ENCODE results near the gene MAMDC2.

The MAMDC2 gene

GRCh38 chr9:70093095-70093494, 49.4 kb downstream of the MAMDC2 start:
- H3K4me3 ChIP-seq (ENCODE audit: low read depth in 1 of 2, low read length in 2 of 2), result no peak overlapping the region
- H3K36me3 ChIP-seq (ENCODE audit: insufficient read depth, low read length), result no peaks in the 10 kb centered on the region
- no peaks in the 10 kb centered on the region for H3K27me3 ChIP-seq (ENCODE audit: control insufficient read depth in 1 of 2, insufficient read depth in 2 of 2, low read length in 2 of 2)
- H3K9ac ChIP-seq (ENCODE audit: low read length), result no peak overlapping the region
- H3K4me1 ChIP-seq (ENCODE audit: insufficient read depth, low read length), result peaks cover 79% of the 10 kb centered on the region
- no peaks in the 10 kb centered on the region for H3K9me3 ChIP-seq (ENCODE audit: low read length)
- H3K27ac ChIP-seq (ENCODE audit: low read depth, low read length), result no peak overlapping the region

GRCh38 chr9:70093944-70094343, 50.3 kb downstream of the MAMDC2 start:
- Histone ChIP-seq H3K27me3 (ENCODE audit: control insufficient read depth in 1 of 2, insufficient read depth in 2 of 2, low read length in 2 of 2) (no peaks in the 10 kb centered on the region), H3K27ac (ENCODE audit: low read depth, low read length) (no peak overlapping the region), H3K9me3 (ENCODE audit: low read length) (no peaks in the 10 kb centered on the region), H3K36me3 (ENCODE audit: insufficient read depth, low read length) (no peaks in the 10 kb centered on the region), H3K4me3 (ENCODE audit: low read depth in 1 of 2, low read length in 2 of 2) (no peak overlapping the region), H3K9ac (ENCODE audit: low read length) (no peak overlapping the region), H3K4me1 (ENCODE audit: insufficient read depth, low read length) (peaks cover 81% of the 10 kb centered on the region)

- peak overlapping the region; percentile 27 for H3K27ac ChIP-seq (ENCODE audit: low read depth, low read length)
These were observed 51.1 kb downstream of the MAMDC2 start for GRCh38 chr9:70094747-70095146.

GRCh38 chr9:70097187-70097586, 53.5 kb downstream of the MAMDC2 start:
- H3K9ac ChIP-seq (ENCODE audit: low read length), result no peak overlapping the region
- no peaks in the 10 kb centered on the region for H3K9me3 ChIP-seq (ENCODE audit: low read length)
- H3K27ac ChIP-seq (ENCODE audit: low read depth, low read length), result no peak overlapping the region
- H3K27me3 ChIP-seq (ENCODE audit: control insufficient read depth in 1 of 2, insufficient read depth in 2 of 2, low read length in 2 of 2), result no peaks in the 10 kb centered on the region
- no peaks in the 10 kb centered on the region for H3K36me3 ChIP-seq (ENCODE audit: insufficient read depth, low read length)
- H3K4me3 ChIP-seq (ENCODE audit: low read depth in 1 of 2, low read length in 2 of 2), result no peak overlapping the region
- H3K4me1 ChIP-seq (ENCODE audit: insufficient read depth, low read length), result peaks cover 63% of the 10 kb centered on the region

More at GRCh38 chr9:70094747-70095146, 51.1 kb downstream of the MAMDC2 start:
- Histone ChIP-seq H3K4me1 (ENCODE audit: insufficient read depth, low read length) (peaks cover 73% of the 10 kb centered on the region), H3K27me3 (ENCODE audit: control insufficient read depth in 1 of 2, insufficient read depth in 2 of 2, low read length in 2 of 2) (no peaks in the 10 kb centered on the region), H3K9ac (ENCODE audit: low read length) (no peak overlapping the region), H3K36me3 (ENCODE audit: insufficient read depth, low read length) (no peaks in the 10 kb centered on the region), H3K9me3 (ENCODE audit: low read length) (no peaks in the 10 kb centered on the region), H3K4me3 (ENCODE audit: low read depth in 1 of 2, low read length in 2 of 2) (no peak overlapping the region)

- no peak overlapping the region for H3K4me3 ChIP-seq (ENCODE audit: low read depth in 1 of 2, low read length in 2 of 2)
- H3K9me3 ChIP-seq (ENCODE audit: low read length), result no peaks in the 10 kb centered on the region
- H3K27ac ChIP-seq (ENCODE audit: low read depth, low read length), result peak overlapping the region; percentile 45
- H3K9ac ChIP-seq (ENCODE audit: low read length), result no peak overlapping the region
- peaks cover 37% of the 10 kb centered on the region for H3K4me1 ChIP-seq (ENCODE audit: insufficient read depth, low read length)
- H3K27me3 ChIP-seq (ENCODE audit: control insufficient read depth in 1 of 2, insufficient read depth in 2 of 2, low read length in 2 of 2), result no peaks in the 10 kb centered on the region
- no peaks in the 10 kb centered on the region for H3K36me3 ChIP-seq (ENCODE audit: insufficient read depth, low read length)
These were observed 56.7 kb downstream of the MAMDC2 start for GRCh38 chr9:70100362-70100761.

GRCh38 chr9:70101265-70101664, 57.6 kb downstream of the MAMDC2 start:
- no peaks in the 10 kb centered on the region for H3K36me3 ChIP-seq (ENCODE audit: insufficient read depth, low read length)
- peaks cover 39% of the 10 kb centered on the region for H3K4me1 ChIP-seq (ENCODE audit: insufficient read depth, low read length)
- H3K4me3 ChIP-seq (ENCODE audit: low read depth in 1 of 2, low read length in 2 of 2), result no peak overlapping the region
- H3K27ac ChIP-seq (ENCODE audit: low read depth, low read length), result no peak overlapping the region
- no peaks in the 10 kb centered on the region for H3K27me3 ChIP-seq (ENCODE audit: control insufficient read depth in 1 of 2, insufficient read depth in 2 of 2, low read length in 2 of 2)
- no peak overlapping the region for H3K9ac ChIP-seq (ENCODE audit: low read length)
- no peaks in the 10 kb centered on the region for H3K9me3 ChIP-seq (ENCODE audit: low read length)

GRCh38 chr9:70105147-70105546, 61.5 kb downstream of the MAMDC2 start:
- Histone ChIP-seq H3K36me3 (ENCODE audit: insufficient read depth, low read length) (peaks cover 26% of the 10 kb centered on the region), H3K27me3 (ENCODE audit: control insufficient read depth in 1 of 2, insufficient read depth in 2 of 2, low read length in 2 of 2) (no peaks in the 10 kb centered on the region), H3K27ac (ENCODE audit: low read depth, low read length) (no peak overlapping the region), H3K4me3 (ENCODE audit: low read depth in 1 of 2, low read length in 2 of 2) (no peak overlapping the region), H3K4me1 (ENCODE audit: insufficient read depth, low read length) (peaks cover 38% of the 10 kb centered on the region), H3K9ac (ENCODE audit: low read length) (no peak overlapping the region), H3K9me3 (ENCODE audit: low read length) (no peaks in the 10 kb centered on the region)

GRCh38 chr9:70106571-70106970, 62.9 kb downstream of the MAMDC2 start:
- peaks cover 34% of the 10 kb centered on the region for H3K36me3 ChIP-seq (ENCODE audit: insufficient read depth, low read length)
- H3K27ac ChIP-seq (ENCODE audit: low read depth, low read length), result no peak overlapping the region
- no peaks in the 10 kb centered on the region for H3K27me3 ChIP-seq (ENCODE audit: control insufficient read depth in 1 of 2, insufficient read depth in 2 of 2, low read length in 2 of 2)
- H3K9me3 ChIP-seq (ENCODE audit: low read length), result no peaks in the 10 kb centered on the region
- peaks cover 44% of the 10 kb centered on the region for H3K4me1 ChIP-seq (ENCODE audit: insufficient read depth, low read length)
- no peak overlapping the region for H3K9ac ChIP-seq (ENCODE audit: low read length)
- no peak overlapping the region for H3K4me3 ChIP-seq (ENCODE audit: low read depth in 1 of 2, low read length in 2 of 2)

GRCh38 chr9:70107558-70107957, 63.9 kb downstream of the MAMDC2 start:
- Histone ChIP-seq H3K27ac (ENCODE audit: low read depth, low read length) (no peak overlapping the region), H3K36me3 (ENCODE audit: insufficient read depth, low read length) (peaks cover 43% of the 10 kb centered on the region), H3K9me3 (ENCODE audit: low read length) (no peaks in the 10 kb centered on the region), H3K4me1 (ENCODE audit: insufficient read depth, low read length) (peaks cover 50% of the 10 kb centered on the region), H3K9ac (ENCODE audit: low read length) (no peak overlapping the region), H3K4me3 (ENCODE audit: low read depth in 1 of 2, low read length in 2 of 2) (no peak overlapping the region), H3K27me3 (ENCODE audit: control insufficient read depth in 1 of 2, insufficient read depth in 2 of 2, low read length in 2 of 2) (no peaks in the 10 kb centered on the region)

GRCh38 chr9:70108181-70108580, 64.5 kb downstream of the MAMDC2 start:
- no peaks in the 10 kb centered on the region for H3K9me3 ChIP-seq (ENCODE audit: low read length)
- H3K27ac ChIP-seq (ENCODE audit: low read depth, low read length), result no peak overlapping the region
- H3K4me3 ChIP-seq (ENCODE audit: low read depth in 1 of 2, low read length in 2 of 2), result no peak overlapping the region
- H3K9ac ChIP-seq (ENCODE audit: low read length), result no peak overlapping the region
- H3K36me3 ChIP-seq (ENCODE audit: insufficient read depth, low read length), result peaks cover 50% of the 10 kb centered on the region
- H3K4me1 ChIP-seq (ENCODE audit: insufficient read depth, low read length), result peaks cover 57% of the 10 kb centered on the region
- H3K27me3 ChIP-seq (ENCODE audit: control insufficient read depth in 1 of 2, insufficient read depth in 2 of 2, low read length in 2 of 2), result no peaks in the 10 kb centered on the region

GRCh38 chr9:70110194-70111041, 66.8 kb downstream of the MAMDC2 start:
- H3K27ac ChIP-seq (ENCODE audit: low read depth, low read length), result peak overlapping the region; percentile 59

More at GRCh38 chr9:70110194-70111041, 66.8 kb downstream of the MAMDC2 start:
- Histone ChIP-seq H3K27me3 (ENCODE audit: control insufficient read depth in 1 of 2, insufficient read depth in 2 of 2, low read length in 2 of 2) (no peaks in the 10 kb centered on the region), H3K36me3 (ENCODE audit: insufficient read depth, low read length) (peaks cover 67% of the 10 kb centered on the region), H3K9ac (ENCODE audit: low read length) (peak overlapping the region; percentile 3), H3K4me1 (ENCODE audit: insufficient read depth, low read length) (peaks cover 57% of the 10 kb centered on the region), H3K4me3 (ENCODE audit: low read depth in 1 of 2, low read length in 2 of 2) (no peak overlapping the region), H3K9me3 (ENCODE audit: low read length) (no peaks in the 10 kb centered on the region)

Measured in muscle layer of colon (tissue), 2 donors.